Ovary (tissue), 9 donors: ENCODE data around the gene FOXO6. TPM values are rescaled to one million over a fixed set of nuclear protein-coding genes. Genes with fewer than 3 reads are reported as not detected.

Experiments used
- DNase-seq, 5 donors: peaks; one replicate each; pipeline ENCODE4 v3.0.0-alpha.2; 2019 to 2020
- H3K27ac ChIP-seq, 2 donors: fragments of 200-600 bp; one replicate each; pipeline versions ENCODE4 v1.5.1 to v1.8.0; 2019 to 2022
- H3K27me3 ChIP-seq: fragments of 200-600 bp; one replicate; pipeline ENCODE4 v1.8.0; 2022
- H3K36me3 ChIP-seq: fragments of 200-600 bp; sonication (generic); one replicate; pipeline ENCODE4 v1.5.1; 2019
- H3K4me1 ChIP-seq: one replicate; pipeline ENCODE4 v1.8.1; 2013; ENCODE audit warnings: mild to moderate bottlenecking, moderate library complexity; ENCODE audit not compliant: insufficient read depth
- H3K4me3 ChIP-seq: fragments of 200-600 bp; sonication (generic); one replicate; pipeline ENCODE4 v1.5.1; 2017
- H3K9me3 ChIP-seq, 2 donors: fragments of 200-600 bp in 1 of 2; sonication (generic) in 1 of 2; one replicate each; pipeline versions ENCODE4 v1.5.1 to v1.8.1; 2013 to 2019; ENCODE audit warnings: mild to moderate bottlenecking in 1 of 2, moderate library complexity in 1 of 2
- EP300 ChIP-seq: sonication (generic); formaldehyde crosslinking; IDR thresholded peaks from one replicate; pipeline ENCODE4 v1.6.1; 2017; ENCODE audit warnings: antibody characterized with exemption
- POLR2A ChIP-seq: fragments of 450-650 bp; IDR thresholded peaks from one replicate; pipeline ENCODE4 v1.6.1; 2017; ENCODE audit warnings: antibody characterized with exemption, mild to moderate bottlenecking, moderate library complexity
- WGBS, 3 donors: extraction: QIAGEN DNeasy Blood & Tissue Kit in 1 of 3; methylation state at CpG; one replicate each; pipeline versions ENCODE4 v1.1.5 to v1.1.7; 2013 to 2017; 5-methylcytosine and 5-hydroxymethylcytosine counted together
- intact Hi-C, 4 donors: fragments of 100-400 bp; cut with DNase I; formaldehyde crosslinking; loops; one replicate each; pipeline versions ENCODE4 v1.11.0 to v1.15.1; 2022 to 2023
- polyA plus RNA-seq, 2 donors: library from polyadenylated mRNA; stranded (reverse); fragments of 200-250 nt in 1 of 2; fragments of 350-450 nt in 1 of 2; fragmentation: Illumina TruSeq in 1 of 2; extraction: RNeasy Lipid Tissue Mini Kit (QIAGEN cat#74804) in 1 of 2; gene quantifications; one replicate each; pipeline ENCODE4 v1.2.3, GENCODE V29; 2013 to 2014
- total RNA-seq, 7 donors: library from RNA; depleted of rRNA in 2 of 7; stranded (reverse); fragments of >200 nt in 2 of 7; fragmentation: NEBNext Ultra II Directional in 3 of 7; extraction: Animal tissue kit (Norgen Biotek cat#: 25700) in 3 of 7; gene quantifications; one replicate each; pipeline versions ENCODE4 v1.1.0 to v1.2.4, GENCODE V29; 2016 to 2023
- TF ChIP-seq, protein P1 (sequence below), 3 donors: fragments of 450-650 bp in 2 of 3; fragments of 200-600 bp in 1 of 3; IDR thresholded peaks; one replicate each; pipeline versions ENCODE4 v1.5.1 to v1.8.0; 2016 to 2022; ENCODE audit warnings: antibody characterized with exemption in 3 of 3, mild to moderate bottlenecking in 1 of 3
- donor health status: DM: no; HTN: no; CAD: no; lungs with moderate emphysema.
- donor health status: DM: no; HTN: no; CAD: no.
- donor health status: Bipolar disorder and iron deficiency.
- donor health status: DM: yes; HTN: yes; CAD: no.
- donor health status: DM: no; HTN: no; CAD: no.
- donor health status: DM: yes; HTN: yes; CAD: no.

The FOXO6 gene
- total and polyA plus RNA-seq, 9 donors, result 0.90 to 18.9 (median 6.1) TPM

DNA sequence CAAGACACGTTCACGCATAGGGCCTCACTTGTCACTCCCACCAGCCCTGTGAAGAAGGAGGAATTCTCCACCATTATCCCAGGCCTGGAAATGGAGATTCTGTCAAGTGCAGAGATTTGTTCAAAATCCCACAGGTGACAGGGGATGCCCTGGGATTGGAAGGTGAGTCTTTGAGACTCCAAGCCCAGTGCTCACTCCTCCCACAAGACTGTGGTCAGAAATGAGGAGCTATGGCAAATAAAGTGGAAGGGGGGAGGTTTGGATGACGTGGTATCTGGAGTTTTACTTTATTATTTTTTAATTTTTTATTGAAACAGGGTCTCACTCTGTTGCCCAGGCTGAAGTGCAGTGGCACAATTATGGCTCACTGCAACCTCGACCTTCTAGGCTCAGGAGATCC, 12.8 kb upstream of the FOXO6 start:
- H3K27ac ChIP-seq, result no peak overlapping the region
- H3K27me3 ChIP-seq, result no peaks in the 10 kb centered on the region
- no peaks in the 10 kb centered on the region for H3K36me3 ChIP-seq
- TF ChIP-seq EP300, result no peak
- no peak for TF ChIP-seq POLR2A
- TF ChIP-seq, protein P1, sequence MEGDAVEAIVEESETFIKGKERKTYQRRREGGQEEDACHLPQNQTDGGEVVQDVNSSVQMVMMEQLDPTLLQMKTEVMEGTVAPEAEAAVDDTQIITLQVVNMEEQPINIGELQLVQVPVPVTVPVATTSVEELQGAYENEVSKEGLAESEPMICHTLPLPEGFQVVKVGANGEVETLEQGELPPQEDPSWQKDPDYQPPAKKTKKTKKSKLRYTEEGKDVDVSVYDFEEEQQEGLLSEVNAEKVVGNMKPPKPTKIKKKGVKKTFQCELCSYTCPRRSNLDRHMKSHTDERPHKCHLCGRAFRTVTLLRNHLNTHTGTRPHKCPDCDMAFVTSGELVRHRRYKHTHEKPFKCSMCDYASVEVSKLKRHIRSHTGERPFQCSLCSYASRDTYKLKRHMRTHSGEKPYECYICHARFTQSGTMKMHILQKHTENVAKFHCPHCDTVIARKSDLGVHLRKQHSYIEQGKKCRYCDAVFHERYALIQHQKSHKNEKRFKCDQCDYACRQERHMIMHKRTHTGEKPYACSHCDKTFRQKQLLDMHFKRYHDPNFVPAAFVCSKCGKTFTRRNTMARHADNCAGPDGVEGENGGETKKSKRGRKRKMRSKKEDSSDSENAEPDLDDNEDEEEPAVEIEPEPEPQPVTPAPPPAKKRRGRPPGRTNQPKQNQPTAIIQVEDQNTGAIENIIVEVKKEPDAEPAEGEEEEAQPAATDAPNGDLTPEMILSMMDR (IDR thresholded peaks at IDR 0.05), result no peak
- no peak overlapping the region for H3K4me3 ChIP-seq
- H3K4me1 ChIP-seq, result no peaks in the 10 kb centered on the region
- intact Hi-C loops, result no loop called here
- 76 to 82% (median 78%) methylated on average over 4 of the region's 4 CpGs for WGBS, 3 donors
- no peak for DNase-seq
- H3K9me3 ChIP-seq, result no peaks in the 10 kb centered on the region

DNA sequence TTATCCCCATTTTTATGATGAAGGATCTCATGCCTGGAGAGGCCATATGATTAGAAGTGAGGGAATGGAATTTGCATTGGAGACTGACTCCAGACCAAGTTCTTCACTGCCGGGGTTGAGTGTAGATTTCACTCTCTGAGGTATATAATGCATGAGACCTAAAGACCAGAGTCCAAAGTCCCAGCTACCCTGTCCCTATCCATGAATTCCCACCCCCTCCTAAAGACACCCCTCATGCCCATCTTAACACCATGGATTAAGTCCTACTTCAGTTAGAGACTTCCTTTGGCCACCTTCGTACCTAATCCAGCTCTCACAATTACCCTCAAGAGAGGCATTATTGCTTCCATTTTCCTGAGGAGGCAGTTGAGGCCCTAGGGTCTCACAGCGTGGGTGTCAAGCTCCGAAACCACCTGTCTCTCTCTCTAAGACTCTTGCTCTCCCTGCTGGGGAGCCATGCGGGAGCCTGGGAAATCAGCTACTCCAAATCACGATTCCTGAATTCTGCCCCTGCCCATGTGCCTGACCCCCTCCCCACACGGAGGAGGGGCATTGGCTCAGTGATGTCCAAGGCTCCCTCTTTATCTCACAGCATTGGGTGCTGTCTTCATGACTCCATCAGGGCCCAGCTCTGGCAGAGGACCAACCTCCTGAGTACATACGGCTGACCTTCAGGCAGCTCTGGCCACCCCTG, 11.7 kb upstream of the FOXO6 start:
- H3K4me3 ChIP-seq, result no peak overlapping the region
- DNase-seq, result no peak
- H3K9me3 ChIP-seq, result no peaks in the 10 kb centered on the region
- intact Hi-C loops, result no loop called here
- 86 to 88% (median 87%) methylated on average over 8 of the region's 8 CpGs for WGBS, 3 donors
- TF ChIP-seq EP300, result no peak
- no peak for TF ChIP-seq POLR2A
- TF ChIP-seq, protein P1 (IDR thresholded peaks at IDR 0.05), result no peak
- H3K36me3 ChIP-seq, result no peaks in the 10 kb centered on the region
- H3K27ac ChIP-seq, result no peak overlapping the region
- H3K4me1 ChIP-seq, result no peaks in the 10 kb centered on the region
- H3K27me3 ChIP-seq, result no peaks in the 10 kb centered on the region

DNA sequence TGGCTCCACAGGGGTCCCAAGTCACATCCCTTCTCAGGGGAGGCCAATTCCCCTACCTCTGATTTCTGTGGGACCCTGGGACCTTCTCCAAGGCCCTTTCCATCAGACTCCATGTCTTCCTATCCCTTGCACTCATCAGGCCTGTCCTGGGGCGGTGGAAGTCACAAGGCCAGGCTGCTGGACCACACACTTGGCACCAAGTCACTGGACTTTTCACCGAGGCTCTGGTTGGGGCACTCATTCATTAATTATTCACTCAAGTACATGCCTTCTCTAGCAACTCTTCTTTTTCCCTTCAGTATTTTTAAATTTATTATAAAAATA, 11.2 kb upstream of the FOXO6 start:
- intact Hi-C loops, result no loop called here
- no peaks in the 10 kb centered on the region for H3K27me3 ChIP-seq
- H3K9me3 ChIP-seq, result no peaks in the 10 kb centered on the region
- TF ChIP-seq POLR2A (no peak), EP300 (no peak)
- TF ChIP-seq, protein P1 (IDR thresholded peaks at IDR 0.05), result no peak
- WGBS, 3 donors, result 63 to 73% (median 65%) methylated on average over 2 of the region's 2 CpGs
- DNase-seq, result peak in 1 of 5 donors; percentile 1
- H3K4me1 ChIP-seq, result no peaks in the 10 kb centered on the region
- H3K36me3 ChIP-seq, result no peaks in the 10 kb centered on the region
- no peak overlapping the region for H3K4me3 ChIP-seq
- H3K27ac ChIP-seq, result no peak overlapping the region

DNA sequence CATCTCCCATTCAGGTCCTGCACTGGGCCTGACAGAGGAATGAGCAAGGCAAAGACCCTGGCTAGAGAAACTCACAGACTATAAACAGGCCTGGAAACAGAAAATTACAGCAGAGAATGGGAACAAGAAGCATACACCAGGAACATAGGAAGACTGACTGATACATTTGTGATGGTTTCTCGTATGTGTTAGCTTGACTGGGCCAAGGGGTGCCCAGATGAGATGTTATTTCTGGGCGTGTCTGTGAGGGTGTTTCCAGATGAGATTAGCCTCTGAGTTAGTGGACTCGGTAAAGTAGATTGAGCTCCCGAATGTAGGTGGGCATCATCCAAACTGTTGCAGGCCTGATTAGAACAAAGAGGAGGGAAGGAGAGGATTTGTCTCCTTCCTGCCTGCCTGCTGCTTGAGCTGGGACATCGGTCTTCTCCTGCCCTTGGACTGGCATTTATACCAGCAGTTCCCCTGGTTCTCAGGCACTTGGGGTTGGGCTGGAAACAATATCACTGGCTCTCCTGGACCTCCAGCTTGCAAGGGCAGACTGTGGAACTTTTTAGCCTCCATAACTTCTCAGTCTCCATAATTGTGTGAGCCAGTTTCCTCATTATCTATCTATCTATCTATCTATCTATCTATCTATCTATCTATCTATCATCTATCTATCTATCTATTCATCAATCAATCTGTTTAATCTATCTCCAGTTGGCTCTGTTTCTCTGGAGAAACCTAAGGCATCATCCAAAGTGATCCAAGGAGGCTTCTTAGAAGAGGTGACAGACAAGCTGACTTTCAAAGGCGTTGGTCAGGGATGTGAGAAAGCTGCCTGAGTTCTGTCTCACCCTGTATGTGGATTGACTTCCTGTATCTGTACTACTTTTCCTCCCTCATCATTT, 9.7 kb upstream of the FOXO6 start:
- Histone ChIP-seq H3K4me1 (no peaks in the 10 kb centered on the region), H3K27me3 (no peaks in the 10 kb centered on the region), H3K9me3 (no peaks in the 10 kb centered on the region), H3K4me3 (no peak overlapping the region), H3K36me3 (no peaks in the 10 kb centered on the region), H3K27ac (no peak overlapping the region)
- intact Hi-C loops, result no loop called here
- no peak for DNase-seq
- 73 to 89% (median 84%) methylated on average over 6 of the region's 6 CpGs for WGBS, 3 donors
- TF ChIP-seq POLR2A (no peak), EP300 (no peak)
- TF ChIP-seq, protein P1 (IDR thresholded peaks at IDR 0.05), result no peak
